Measurements from ENCODE around the gene CHRDL1.

- TF ChIP-seq ZNF609 (CRISPR knock-in tag; IDR thresholded peaks at IDR 0.05; ENCODE audit: borderline replicate concordance) (no peak), MED13 (CRISPR knock-in tag; IDR thresholded peaks at IDR 0.05) (no peak), CTCF (CRISPR knock-in tag; IDR thresholded peaks at IDR 0.05) (no peak), FOXA1 (IDR thresholded peaks at IDR 0.05) (no peak), FOXA1 (CRISPR knock-in tag; IDR thresholded peaks at IDR 0.05) (no peak), ZNF317 (CRISPR knock-in tag; IDR thresholded peaks at IDR 0.05) (no peak), ZNF274 (CRISPR knock-in tag; IDR thresholded peaks at IDR 0.05) (no peak), TP53 (CRISPR knock-in tag; conservative IDR thresholded peaks at IDR 0.05) (no peak), ETV6 (CRISPR knock-in tag; conservative IDR thresholded peaks at IDR 0.05) (no peak), PATZ1 (CRISPR knock-in tag; IDR thresholded peaks at IDR 0.05) (no peak), EZH2 (conservative IDR thresholded peaks at IDR 0.05; ENCODE audit: low read depth, low read length) (no peak)
Observed at GRCh38 chrX:110667706-110668105, 127.9 kb downstream of the CHRDL1 start.
